Nephron (organoid): ENCODE measurements around the gene CDC42BPG.

Experiments
- H3K27ac Mint-ChIP-seq, 3 experiments: 2 replicates each; pipeline ENCODE4 v1.8.0; 2020; ENCODE audit warnings: mixed read lengths in 3 of 3, mild to moderate bottlenecking in 2 of 3, moderate library complexity in 1 of 3
- H3K27me3 Mint-ChIP-seq: 2 replicates; pipeline ENCODE4 v1.8.0; 2021; ENCODE audit warnings: low read depth, mild to moderate bottlenecking, moderate library complexity, mixed read lengths
- H3K36me3 Mint-ChIP-seq: 2 replicates; pipeline ENCODE4 v1.8.0; 2020; ENCODE audit warnings: low read depth, mixed read lengths
- H3K4me1 Mint-ChIP-seq: 2 replicates; pipeline ENCODE4 v1.8.0; 2020; ENCODE audit warnings: mixed read lengths
- H3K4me3 Mint-ChIP-seq, 3 experiments: 2 replicates each; pipeline ENCODE4 v1.8.0; 2020; ENCODE audit warnings: mild to moderate bottlenecking in 3 of 3, mixed read lengths in 3 of 3, moderate library complexity in 2 of 3
- H3K9me3 Mint-ChIP-seq: 2 replicates; pipeline ENCODE4 v1.8.0; 2020; ENCODE audit warnings: mixed read lengths
- TF ChIP-seq, protein P1 (sequence below), 3 experiments: fragments of 200-600 bp; sonication (generic); IDR thresholded peaks; one replicate each; pipeline ENCODE4 v1.5.0; 2021; ENCODE audit warnings: antibody characterized with exemption in 3 of 3; ENCODE audit not compliant: unreplicated experiment in 3 of 3

CDC42BPG gene, protein sequence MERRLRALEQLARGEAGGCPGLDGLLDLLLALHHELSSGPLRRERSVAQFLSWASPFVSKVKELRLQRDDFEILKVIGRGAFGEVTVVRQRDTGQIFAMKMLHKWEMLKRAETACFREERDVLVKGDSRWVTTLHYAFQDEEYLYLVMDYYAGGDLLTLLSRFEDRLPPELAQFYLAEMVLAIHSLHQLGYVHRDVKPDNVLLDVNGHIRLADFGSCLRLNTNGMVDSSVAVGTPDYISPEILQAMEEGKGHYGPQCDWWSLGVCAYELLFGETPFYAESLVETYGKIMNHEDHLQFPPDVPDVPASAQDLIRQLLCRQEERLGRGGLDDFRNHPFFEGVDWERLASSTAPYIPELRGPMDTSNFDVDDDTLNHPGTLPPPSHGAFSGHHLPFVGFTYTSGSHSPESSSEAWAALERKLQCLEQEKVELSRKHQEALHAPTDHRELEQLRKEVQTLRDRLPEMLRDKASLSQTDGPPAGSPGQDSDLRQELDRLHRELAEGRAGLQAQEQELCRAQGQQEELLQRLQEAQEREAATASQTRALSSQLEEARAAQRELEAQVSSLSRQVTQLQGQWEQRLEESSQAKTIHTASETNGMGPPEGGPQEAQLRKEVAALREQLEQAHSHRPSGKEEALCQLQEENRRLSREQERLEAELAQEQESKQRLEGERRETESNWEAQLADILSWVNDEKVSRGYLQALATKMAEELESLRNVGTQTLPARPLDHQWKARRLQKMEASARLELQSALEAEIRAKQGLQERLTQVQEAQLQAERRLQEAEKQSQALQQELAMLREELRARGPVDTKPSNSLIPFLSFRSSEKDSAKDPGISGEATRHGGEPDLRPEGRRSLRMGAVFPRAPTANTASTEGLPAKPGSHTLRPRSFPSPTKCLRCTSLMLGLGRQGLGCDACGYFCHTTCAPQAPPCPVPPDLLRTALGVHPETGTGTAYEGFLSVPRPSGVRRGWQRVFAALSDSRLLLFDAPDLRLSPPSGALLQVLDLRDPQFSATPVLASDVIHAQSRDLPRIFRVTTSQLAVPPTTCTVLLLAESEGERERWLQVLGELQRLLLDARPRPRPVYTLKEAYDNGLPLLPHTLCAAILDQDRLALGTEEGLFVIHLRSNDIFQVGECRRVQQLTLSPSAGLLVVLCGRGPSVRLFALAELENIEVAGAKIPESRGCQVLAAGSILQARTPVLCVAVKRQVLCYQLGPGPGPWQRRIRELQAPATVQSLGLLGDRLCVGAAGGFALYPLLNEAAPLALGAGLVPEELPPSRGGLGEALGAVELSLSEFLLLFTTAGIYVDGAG (N-terminal part only)

DNA sequence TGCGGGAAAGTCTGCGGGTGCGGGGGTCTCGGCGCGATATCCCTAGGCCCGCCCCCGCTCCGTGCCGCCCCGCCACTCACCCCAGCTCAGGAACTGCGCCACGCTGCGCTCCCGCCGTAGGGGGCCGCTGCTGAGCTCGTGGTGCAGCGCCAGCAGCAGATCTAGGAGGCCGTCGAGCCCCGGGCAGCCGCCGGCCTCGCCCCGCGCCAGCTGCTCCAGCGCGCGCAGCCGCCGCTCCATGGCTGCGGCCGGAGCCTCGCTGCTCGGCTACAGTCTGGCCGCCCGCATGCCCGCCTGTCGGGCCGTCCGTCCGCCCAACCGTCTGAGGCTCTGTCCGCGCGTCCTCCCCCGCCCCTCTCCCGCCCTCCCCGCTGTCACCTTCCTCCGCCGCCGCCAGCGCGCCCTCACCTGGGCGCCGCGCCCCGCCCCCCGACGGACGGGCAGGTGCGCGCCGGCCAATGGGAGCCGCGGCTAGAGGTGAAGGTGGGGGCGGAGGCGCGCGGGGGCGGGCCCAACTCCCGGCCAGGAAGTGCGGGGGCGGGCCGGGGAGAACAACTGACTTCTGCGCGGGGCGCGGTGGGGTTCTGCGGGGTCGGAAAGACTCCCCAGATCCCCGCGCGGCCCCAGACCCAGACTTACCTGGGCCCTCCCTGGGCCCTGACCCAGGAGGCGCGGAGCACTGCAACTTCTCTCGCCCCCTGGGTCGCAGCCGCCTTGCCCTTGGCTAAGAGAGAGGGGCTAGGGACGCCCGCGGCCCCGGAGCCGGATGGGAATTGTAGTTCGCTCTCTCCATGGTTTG lies at the start of gene CDC42BPG:
CDC42BPG (minus strand) TSS at position 324 of the 799 bp plus-strand sequence; CDS start at position 240, 84 bp downstream.
- peaks cover 9% of the 10 kb centered on the region for H3K4me1 Mint-ChIP-seq
- peak within 1 kb of the TSS; percentile 45 to 72 (median 52) for H3K27ac Mint-ChIP-seq
- no peaks in the 10 kb centered on the region for H3K9me3 Mint-ChIP-seq
- TF ChIP-seq, protein P1, sequence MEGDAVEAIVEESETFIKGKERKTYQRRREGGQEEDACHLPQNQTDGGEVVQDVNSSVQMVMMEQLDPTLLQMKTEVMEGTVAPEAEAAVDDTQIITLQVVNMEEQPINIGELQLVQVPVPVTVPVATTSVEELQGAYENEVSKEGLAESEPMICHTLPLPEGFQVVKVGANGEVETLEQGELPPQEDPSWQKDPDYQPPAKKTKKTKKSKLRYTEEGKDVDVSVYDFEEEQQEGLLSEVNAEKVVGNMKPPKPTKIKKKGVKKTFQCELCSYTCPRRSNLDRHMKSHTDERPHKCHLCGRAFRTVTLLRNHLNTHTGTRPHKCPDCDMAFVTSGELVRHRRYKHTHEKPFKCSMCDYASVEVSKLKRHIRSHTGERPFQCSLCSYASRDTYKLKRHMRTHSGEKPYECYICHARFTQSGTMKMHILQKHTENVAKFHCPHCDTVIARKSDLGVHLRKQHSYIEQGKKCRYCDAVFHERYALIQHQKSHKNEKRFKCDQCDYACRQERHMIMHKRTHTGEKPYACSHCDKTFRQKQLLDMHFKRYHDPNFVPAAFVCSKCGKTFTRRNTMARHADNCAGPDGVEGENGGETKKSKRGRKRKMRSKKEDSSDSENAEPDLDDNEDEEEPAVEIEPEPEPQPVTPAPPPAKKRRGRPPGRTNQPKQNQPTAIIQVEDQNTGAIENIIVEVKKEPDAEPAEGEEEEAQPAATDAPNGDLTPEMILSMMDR (IDR thresholded peaks at IDR 0.05; ENCODE audit: unreplicated experiment in 3 of 3): peak; percentile 56 to 66 (median 62)
- peaks cover 16% of the 10 kb centered on the region for H3K27me3 Mint-ChIP-seq
- H3K36me3 Mint-ChIP-seq: no peaks in the 10 kb centered on the region
- H3K4me3 Mint-ChIP-seq: peak within 1 kb of the TSS; percentile 83 to 84 (median 84)

DNA sequence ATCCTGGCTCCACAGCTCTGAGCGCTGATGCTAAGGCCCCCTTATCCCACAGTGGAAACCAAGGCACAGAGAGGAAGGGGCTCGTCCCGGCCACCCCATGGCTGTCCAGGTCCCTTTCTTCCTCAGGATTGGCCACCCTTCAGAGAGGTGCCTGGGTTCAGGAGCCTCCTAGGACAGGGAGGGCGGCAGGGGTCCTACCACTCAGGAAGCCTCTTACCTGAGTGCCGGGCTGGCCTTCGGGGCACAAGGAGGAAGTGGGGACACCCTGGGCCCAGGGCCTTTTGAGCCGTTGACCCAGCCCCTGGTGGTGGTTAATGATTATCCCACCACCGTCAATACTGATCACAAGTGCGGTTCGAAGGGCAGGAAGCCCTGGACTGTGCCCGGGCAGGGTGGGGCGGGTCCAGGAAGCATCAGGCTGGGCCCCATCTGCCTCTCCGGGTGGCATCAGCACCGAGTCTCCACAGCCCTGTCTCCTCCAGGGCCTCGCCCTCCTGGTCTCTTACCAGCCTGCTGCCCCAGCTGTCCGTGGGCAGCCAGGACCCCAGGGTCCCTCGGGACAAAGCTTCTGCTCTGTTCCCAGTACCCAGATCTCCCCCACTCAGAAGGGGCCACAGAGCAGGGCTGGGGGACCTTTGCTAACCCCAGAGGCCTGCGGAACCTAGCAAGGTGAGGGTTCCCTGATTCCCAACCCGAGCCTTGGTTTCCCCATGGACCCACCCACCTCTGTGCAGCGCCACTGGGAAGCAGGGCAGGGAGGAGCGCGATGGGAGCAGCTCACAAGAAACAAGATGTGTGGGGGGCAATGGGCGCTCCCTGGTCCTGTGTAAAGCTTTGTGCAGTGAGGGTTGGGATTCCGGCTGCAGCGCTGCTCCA lies 49.0 kb upstream of the CDC42BPG start:
- Mint-ChIP-seq H3K27ac (no peak overlapping the region), H3K9me3 (no peaks in the 10 kb centered on the region), H3K27me3 (no peaks in the 10 kb centered on the region), H3K36me3 (peaks cover 2% of the 10 kb centered on the region), H3K4me1 (no peaks in the 10 kb centered on the region), H3K4me3 (no peak overlapping the region)
- TF ChIP-seq, protein P1 (IDR thresholded peaks at IDR 0.05; ENCODE audit: unreplicated experiment in 3 of 3): no peak

DNA sequence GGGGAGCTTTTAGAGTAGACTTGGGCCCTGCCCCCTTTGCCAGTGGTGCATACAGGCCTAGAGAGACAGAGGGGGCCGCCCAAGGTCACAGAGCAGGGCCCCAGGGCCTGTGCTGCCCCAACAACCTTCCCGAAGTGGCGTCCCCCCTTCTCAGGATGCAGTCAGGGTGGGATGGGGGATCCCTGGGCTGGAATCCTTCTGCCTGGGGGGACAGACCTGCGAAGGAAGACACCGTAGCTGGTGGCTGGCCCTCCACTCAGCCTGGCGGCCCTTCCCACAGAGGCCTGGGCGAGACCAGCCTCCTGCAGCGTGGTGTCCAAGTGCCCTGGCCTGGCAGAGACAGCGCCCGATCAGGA lies 48.4 kb upstream of the CDC42BPG start:
- no peaks in the 10 kb centered on the region for H3K9me3 Mint-ChIP-seq

DNA sequence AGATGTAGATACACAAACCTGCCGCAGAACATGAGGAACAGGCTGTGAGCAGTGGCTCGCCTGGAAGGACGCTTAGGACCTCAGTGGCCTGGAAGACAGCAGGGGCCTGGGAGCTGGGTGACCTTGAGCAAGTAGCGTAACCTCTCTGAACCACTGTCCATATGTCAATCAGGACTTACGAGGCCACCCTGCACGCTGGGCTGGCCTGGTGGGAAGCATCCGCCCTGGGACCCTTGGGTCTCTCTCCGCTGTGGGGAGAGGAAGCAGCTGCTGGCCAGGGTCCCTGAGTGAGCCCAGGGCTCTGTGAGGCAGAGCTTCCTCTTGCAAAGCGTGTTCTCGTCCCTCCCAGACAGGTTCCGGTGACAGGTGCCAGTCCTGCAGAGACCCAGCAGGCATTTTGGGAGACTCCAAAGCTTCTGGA lies 48.0 kb upstream of the CDC42BPG start:
- H3K4me1 Mint-ChIP-seq: peaks cover 6% of the 10 kb centered on the region
- H3K36me3 Mint-ChIP-seq: no peaks in the 10 kb centered on the region
- H3K9me3 Mint-ChIP-seq: no peaks in the 10 kb centered on the region
- peak overlapping the region in 1 of 3 experiments; percentile 48 for H3K4me3 Mint-ChIP-seq
- H3K27me3 Mint-ChIP-seq: no peaks in the 10 kb centered on the region
- H3K27ac Mint-ChIP-seq: peak overlapping the region in 2 of 3 experiments; percentile 27 to 84
- TF ChIP-seq, protein P1 (IDR thresholded peaks at IDR 0.05; ENCODE audit: unreplicated experiment in 3 of 3): no peak

More for the DNA sequence above, 48.4 kb upstream of the CDC42BPG start:
- no peak overlapping the region for H3K27ac Mint-ChIP-seq
- no peaks in the 10 kb centered on the region for H3K27me3 Mint-ChIP-seq
- H3K4me3 Mint-ChIP-seq: no peak overlapping the region
- TF ChIP-seq, protein P1 (IDR thresholded peaks at IDR 0.05; ENCODE audit: unreplicated experiment in 3 of 3): no peak
- H3K36me3 Mint-ChIP-seq: no peaks in the 10 kb centered on the region
- peaks cover 4% of the 10 kb centered on the region for H3K4me1 Mint-ChIP-seq
